Kidney (tissue), 14 donors: ENCODE measurements around the gene KRT6A. TPM values are rescaled to one million over a fixed set of nuclear protein-coding genes. Genes with fewer than 3 reads are reported as not detected.
"Not testable (repeated sequence)": the region's sequence is repeated elsewhere in the genome, so short reads cannot be mapped to it uniquely, and the experiment has no call there.

Experiments
- DNase-seq, 5 donors: peaks; one replicate each; pipeline ENCODE4 v3.0.0-alpha.2; 2013 to 2020
- FAIRE-seq: peaks from 2 replicates; lab custom pipeline; 2012; peaks lifted over from hg19 to GRCh38; lab: Jason Lieb, UNC
- H3K27ac ChIP-seq, 2 donors: one replicate each; pipeline ENCODE4 v1.7.0; 2013; ENCODE audit warnings: low read depth in 2 of 2, low read length in 2 of 2, inconsistent platforms in 1 of 2
- H3K27me3 ChIP-seq: one replicate; pipeline ENCODE4 v1.7.1; 2013; ENCODE audit warnings: low read length, inconsistent platforms; ENCODE audit not compliant: control insufficient read depth, insufficient read depth
- H3K36me3 ChIP-seq, 3 donors: one replicate each; pipeline versions ENCODE4 v1.7.0 to v1.7.1; 2013; ENCODE audit warnings: low read length in 3 of 3, control low read depth in 1 of 3, inconsistent platforms in 1 of 3; ENCODE audit not compliant: insufficient read depth in 3 of 3, control insufficient read depth in 2 of 3
- H3K4me1 ChIP-seq, 3 donors: one replicate each; pipeline versions ENCODE4 v1.7.0 to v1.7.1; 2013; ENCODE audit warnings: low read length in 3 of 3, inconsistent platforms in 1 of 3, low read depth in 1 of 3; ENCODE audit not compliant: control insufficient read depth in 2 of 3, insufficient read depth in 2 of 3
- H3K4me3 ChIP-seq, 3 donors: one replicate each; pipeline versions ENCODE4 v1.7.0 to v1.8.1; 2013; ENCODE audit warnings: low read length in 3 of 3, control low read depth in 1 of 3, inconsistent platforms in 1 of 3
- H3K9ac ChIP-seq, 3 donors: one replicate each; pipeline versions ENCODE4 v1.7.0 to v1.7.1; 2013; ENCODE audit warnings: low read length in 3 of 3, control low read depth in 1 of 3, inconsistent platforms in 1 of 3
- H3K9me3 ChIP-seq, 3 donors: one replicate each; pipeline versions ENCODE4 v1.7.0 to v1.7.1; 2013; ENCODE audit warnings: low read length in 3 of 3, control low read depth in 1 of 3, inconsistent platforms in 1 of 3; ENCODE audit not compliant: control insufficient read depth in 2 of 3, insufficient read depth in 1 of 3
- intact Hi-C: fragments of 100-400 bp; cut with DNase I; formaldehyde crosslinking; loops from one replicate; pipeline ENCODE4 v1.11.1; 2022
- polyA plus RNA-seq: library from polyadenylated mRNA; stranded (reverse); fragments of 350-450 nt; fragmentation: Illumina TruSeq; extraction: RNeasy Lipid Tissue Mini Kit (QIAGEN cat#74804); gene quantifications from one replicate; pipeline ENCODE4 v1.2.3, GENCODE V29; 2014; ENCODE audit warnings: low read depth, low replicate concordance; ENCODE audit not compliant: insufficient read depth
- total RNA-seq: library from RNA; stranded (reverse); fragmentation: NEBNext Ultra II Directional; extraction: Animal tissue kit (Norgen Biotek cat#: 25700); gene quantifications from one replicate; pipeline ENCODE4 v1.2.1, GENCODE V29; 2021
- TF ChIP-seq, protein P1 (sequence below): IDR thresholded peaks from 3 replicates; pipeline ENCODE4 v1.5.1; 2012; ENCODE audit warnings: mild to moderate bottlenecking, moderate library complexity, borderline replicate concordance; ENCODE audit not compliant: insufficient read depth; ENCODE audit errors: extremely low read depth
- donor health status: control.
- donor health status: control.
- donor health status: control.
- donor health status: control.
- donor health status: control.
- donor health status: DM: yes; HTN: yes; CAD: no.
- donor health status: Normal renal cell carcinoma (clear cell type).

KRT6A gene
- total and polyA plus RNA-seq, 2 donors from 2014 or later, result not detected

DNA sequence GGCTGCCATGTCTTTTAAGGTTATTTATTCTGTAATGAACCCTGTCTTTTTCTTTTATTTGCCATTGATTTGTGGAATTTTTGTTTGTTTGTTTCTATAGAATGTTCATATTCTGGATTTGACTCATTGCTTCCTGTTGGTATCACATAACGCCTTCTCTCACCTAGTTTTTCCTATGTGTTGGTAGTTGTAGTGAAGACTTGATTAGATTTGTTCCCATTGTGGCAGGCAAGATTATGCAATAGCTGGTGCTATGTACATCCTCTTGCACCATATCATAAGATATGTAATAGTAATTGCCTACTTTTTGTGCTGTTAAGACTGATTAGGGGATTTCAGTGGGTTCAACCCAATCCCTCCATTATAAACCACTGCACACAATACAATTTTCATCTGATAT lies 37.2 kb downstream of the KRT6A start:
- Histone ChIP-seq H3K9ac (no peak overlapping the region), H3K4me3 (no peak overlapping the region), H3K36me3 (no peaks in the 10 kb centered on the region), H3K27me3 (no peaks in the 10 kb centered on the region), H3K27ac (no peak overlapping the region), H3K4me1 (no peaks in the 10 kb centered on the region), H3K9me3 (no peaks in the 10 kb centered on the region)
- intact Hi-C loops, result no loop called here
- no peak for DNase-seq
- TF ChIP-seq, protein P1, sequence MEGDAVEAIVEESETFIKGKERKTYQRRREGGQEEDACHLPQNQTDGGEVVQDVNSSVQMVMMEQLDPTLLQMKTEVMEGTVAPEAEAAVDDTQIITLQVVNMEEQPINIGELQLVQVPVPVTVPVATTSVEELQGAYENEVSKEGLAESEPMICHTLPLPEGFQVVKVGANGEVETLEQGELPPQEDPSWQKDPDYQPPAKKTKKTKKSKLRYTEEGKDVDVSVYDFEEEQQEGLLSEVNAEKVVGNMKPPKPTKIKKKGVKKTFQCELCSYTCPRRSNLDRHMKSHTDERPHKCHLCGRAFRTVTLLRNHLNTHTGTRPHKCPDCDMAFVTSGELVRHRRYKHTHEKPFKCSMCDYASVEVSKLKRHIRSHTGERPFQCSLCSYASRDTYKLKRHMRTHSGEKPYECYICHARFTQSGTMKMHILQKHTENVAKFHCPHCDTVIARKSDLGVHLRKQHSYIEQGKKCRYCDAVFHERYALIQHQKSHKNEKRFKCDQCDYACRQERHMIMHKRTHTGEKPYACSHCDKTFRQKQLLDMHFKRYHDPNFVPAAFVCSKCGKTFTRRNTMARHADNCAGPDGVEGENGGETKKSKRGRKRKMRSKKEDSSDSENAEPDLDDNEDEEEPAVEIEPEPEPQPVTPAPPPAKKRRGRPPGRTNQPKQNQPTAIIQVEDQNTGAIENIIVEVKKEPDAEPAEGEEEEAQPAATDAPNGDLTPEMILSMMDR, result no peak
- no peak for FAIRE-seq

DNA sequence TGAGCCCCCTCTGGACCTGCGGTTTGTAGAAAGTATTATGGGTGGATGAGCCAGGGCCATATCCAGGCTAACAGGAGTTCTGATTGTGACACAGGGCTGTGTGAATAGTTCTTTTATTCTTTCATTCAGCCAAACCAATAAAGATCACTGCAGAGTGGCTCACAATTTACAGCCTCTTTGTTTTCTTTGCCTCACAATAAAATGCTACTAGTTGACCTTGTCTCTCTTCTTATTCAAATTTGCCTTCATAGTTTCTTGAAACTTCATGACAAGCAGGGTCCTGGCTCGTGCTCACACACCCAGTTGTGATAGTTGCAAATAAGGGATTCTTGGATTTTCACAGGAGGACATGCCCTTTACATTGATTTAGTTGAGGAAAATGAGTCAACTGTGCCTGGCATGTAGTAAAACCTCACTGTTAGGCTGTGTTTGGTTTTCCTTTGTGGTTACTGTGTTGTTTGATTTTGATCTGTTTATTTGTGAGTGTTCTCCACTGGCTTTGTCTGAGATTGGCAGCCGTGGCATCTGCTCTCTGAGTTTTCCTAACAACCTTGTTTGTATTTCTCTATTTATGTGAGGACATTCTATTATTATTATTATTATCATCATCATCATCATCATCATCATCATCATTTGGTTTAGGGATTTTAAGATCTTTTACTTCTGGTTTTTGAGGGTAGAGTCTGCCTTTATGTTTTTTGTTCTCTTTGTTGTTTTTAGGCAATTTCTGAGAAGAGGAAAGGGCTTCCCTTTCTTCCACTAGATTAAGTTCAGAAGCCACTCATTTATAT lies 38.5 kb downstream of the KRT6A start:
- Histone ChIP-seq H3K27ac (no peak overlapping the region), H3K9me3 (no peaks in the 10 kb centered on the region), H3K4me1 (no peaks in the 10 kb centered on the region), H3K27me3 (no peaks in the 10 kb centered on the region), H3K9ac (no peak overlapping the region), H3K36me3 (no peaks in the 10 kb centered on the region), H3K4me3 (no peak overlapping the region)
- intact Hi-C loops, result no loop called here
- TF ChIP-seq, protein P1, result no peak
- no peak for DNase-seq
- no peak for FAIRE-seq

- FAIRE-seq, result no peak
- Histone ChIP-seq H3K27me3 (no peaks in the 10 kb centered on the region), H3K27ac (no peak within 1 kb of the TSS), H3K36me3 (no peaks in the 10 kb centered on the region), H3K4me1 (no peaks in the 10 kb centered on the region), H3K9me3 (no peaks in the 10 kb centered on the region), H3K4me3 (no peak within 1 kb of the TSS), H3K9ac (no peak within 1 kb of the TSS)
- intact Hi-C loops, result no loop called here
- TF ChIP-seq, protein P1, result no peak
- no peak for DNase-seq
These were observed 41.0 kb downstream of the KRT6A start, which contains the start of gene KRT6B for GRCh38 chr12:52452101-52452500. KRT6B (minus strand) TSS chr12:52452146; CDS start chr12:52452078, 68 bp downstream.

DNA sequence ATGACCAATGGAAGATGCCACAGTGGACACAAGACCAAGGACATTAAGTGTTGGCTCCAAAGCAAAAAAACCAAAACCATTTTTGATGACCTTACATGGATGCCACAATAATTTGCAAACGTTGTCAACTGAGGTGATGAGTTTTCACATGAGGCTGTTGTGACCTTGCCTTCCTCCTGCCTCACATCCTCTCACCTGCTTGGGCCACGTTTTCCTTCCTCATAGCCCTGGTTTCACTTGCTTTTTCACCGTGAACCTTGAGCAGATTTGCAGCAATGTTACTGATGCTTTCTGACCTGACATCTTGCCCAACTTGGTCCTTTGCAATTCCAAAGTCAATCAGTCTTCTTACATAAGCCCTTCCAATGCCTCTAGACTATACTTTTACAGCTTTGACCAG lies 44.8 kb downstream of the KRT6A start:
- Histone ChIP-seq H3K9me3 (no peaks in the 10 kb centered on the region), H3K4me3 (no peak overlapping the region), H3K27ac (no peak overlapping the region), H3K27me3 (no peaks in the 10 kb centered on the region), H3K9ac (no peak overlapping the region), H3K36me3 (no peaks in the 10 kb centered on the region), H3K4me1 (no peaks in the 10 kb centered on the region)
- FAIRE-seq, result no peak
- no peak for DNase-seq
- intact Hi-C loops, result no loop called here
- TF ChIP-seq, protein P1, result no peak

- H3K9me3 ChIP-seq, intact Hi-C loops, DNase-seq, H3K27ac ChIP-seq, H3K4me3 ChIP-seq, H3K36me3 ChIP-seq, H3K4me1 ChIP-seq, H3K27me3 ChIP-seq, FAIRE-seq, H3K9ac ChIP-seq: not testable (repeated sequence)
These were observed 45.9 kb downstream of the KRT6A start for GRCh38 chr12:52447196-52447595.
